Smooth muscle cell (in vitro differentiated cells): ENCODE data around the gene SNX1. TPM values are rescaled to one million over a fixed set of nuclear protein-coding genes. Genes with fewer than 3 reads are reported as not detected.
"Not testable (repeated sequence)": the region's sequence is repeated elsewhere in the genome, so short reads cannot be mapped to it uniquely, and the experiment has no call there.

Source experiments
- DNase-seq: peaks from one replicate; lab custom pipeline; 2025; ENCODE audit not compliant: unreplicated experiment; lab: John Stamatoyannopoulos, UW
- H2AFZ ChIP-seq: fragments of 200-600 bp; sonication (generic); 2 replicates; pipeline ENCODE4 v1.6.0; 2016; ENCODE audit warnings: antibody characterized with exemption, low read depth, mild to moderate bottlenecking
- H3F3A ChIP-seq: fragments of 200-600 bp; sonication (generic); 2 replicates; pipeline ENCODE4 v1.6.0; 2017; ENCODE audit warnings: antibody characterized with exemption, low read depth
- H3K27ac ChIP-seq: fragments of 200-600 bp; sonication (generic); 2 replicates; pipeline ENCODE4 v1.5.1; 2016; ENCODE audit warnings: low read depth, mild to moderate bottlenecking
- H3K27me3 ChIP-seq: fragments of 200-600 bp; sonication (generic); 2 replicates; pipeline ENCODE4 v1.6.1; 2016; ENCODE audit warnings: low read depth, mild to moderate bottlenecking
- H3K36me3 ChIP-seq: fragments of 200-600 bp; sonication (generic); 2 replicates; pipeline ENCODE4 v1.5.1; 2016; ENCODE audit warnings: low read depth
- H3K4me1 ChIP-seq: fragments of 200-600 bp; sonication (generic); 2 replicates; pipeline ENCODE4 v1.5.1; 2016; ENCODE audit warnings: low read depth
- H3K4me2 ChIP-seq: fragments of 200-600 bp; sonication (generic); 2 replicates; pipeline ENCODE4 v1.6.0; 2016; ENCODE audit warnings: mild to moderate bottlenecking
- H3K4me3 ChIP-seq: fragments of 200-600 bp; sonication (generic); 2 replicates; pipeline ENCODE4 v1.5.1; 2016; ENCODE audit warnings: mild to moderate bottlenecking
- H3K79me2 ChIP-seq: fragments of 200-600 bp; sonication (generic); 2 replicates; pipeline ENCODE4 v1.6.0; 2016; ENCODE audit warnings: low read depth, mild to moderate bottlenecking
- H3K9ac ChIP-seq: fragments of 200-600 bp; sonication (generic); 2 replicates; pipeline ENCODE4 v1.6.0; 2016; ENCODE audit warnings: low read depth
- H3K9me3 ChIP-seq: fragments of 200-600 bp; sonication (generic); replicated peaks from 2 replicates; pipeline ENCODE4 v1.5.1; 2016; ENCODE audit warnings: low read depth
- H4K20me1 ChIP-seq: fragments of 200-600 bp; sonication (generic); 2 replicates; pipeline ENCODE4 v1.6.0; 2016; ENCODE audit warnings: low read depth
- CTCF ChIP-seq: fragments of 200-600 bp; sonication (generic); IDR thresholded peaks from 2 replicates; pipeline ENCODE4 v1.5.1; 2017; ENCODE audit warnings: borderline replicate concordance, mild to moderate bottlenecking, antibody characterized with exemption; ENCODE audit not compliant: insufficient read depth, poor library complexity, severe bottlenecking
- WGBS: methylation state at CpG from one replicate; pipeline ENCODE4 v1.1.7; 2016; ENCODE audit warnings: low lambda C conversion rate; 5-methylcytosine and 5-hydroxymethylcytosine counted together
- polyA plus RNA-seq: library from polyadenylated mRNA; unstranded; fragments of >200 nt; fragmentation: Nextera tagmentation; extraction: Ambion mirVana; gene quantifications from 2 replicates; pipeline ENCODE4 v1.2.1, GENCODE V29; 2016
- total RNA-seq: library from RNA; depleted of rRNA; stranded (reverse); fragments of >200 nt; gene quantifications from 2 replicates; pipeline ENCODE4 v1.2.3, GENCODE V29; 2014

Gene SNX1
- total and polyA plus RNA-seq, 2 experiments from 2014 or later: 33.8 to 41.2 TPM

DNA sequence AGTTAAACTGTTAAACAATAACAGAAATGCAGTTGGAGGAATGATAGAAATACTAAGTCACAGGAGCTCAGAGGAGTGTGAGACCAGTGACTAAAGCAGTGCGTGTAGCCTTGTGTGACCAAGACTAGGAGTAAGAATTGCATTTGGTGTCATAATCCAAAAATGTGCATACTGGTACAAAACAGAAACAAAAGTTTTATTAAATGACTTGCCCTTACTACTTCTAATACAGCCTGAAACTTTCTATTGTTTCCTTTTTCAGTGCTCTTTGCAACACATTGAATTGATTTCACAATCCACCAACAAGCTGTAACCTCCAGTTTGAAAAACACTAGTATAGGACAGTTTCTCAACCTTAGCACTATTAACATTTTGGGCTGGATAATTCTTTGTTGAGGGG is 17.1 kb downstream of the SNX1 start:
- Histone ChIP-seq H4K20me1 (peaks cover 75% of the 10 kb centered on the region), H3F3A (no peaks in the 10 kb centered on the region), H3K4me3 (no peak overlapping the region), H3K27me3 (no peaks in the 10 kb centered on the region), H3K9me3 (no peaks in the 10 kb centered on the region), H3K4me1 (no peaks in the 10 kb centered on the region), H2AFZ (no peak overlapping the region), H3K27ac (no peak overlapping the region), H3K9ac (no peak overlapping the region), H3K4me2 (no peak overlapping the region), H3K36me3 (peaks cover 3% of the 10 kb centered on the region), H3K79me2 (peaks cover 33% of the 10 kb centered on the region)
- DNase-seq: no peak
- TF ChIP-seq CTCF: no peak
- WGBS: 100% methylated on average over 1 of the region's 1 CpG

- no peak for DNase-seq
- no peak overlapping the region for H3K9ac ChIP-seq
- no peak for TF ChIP-seq CTCF
- H3K9me3 ChIP-seq: no peaks in the 10 kb centered on the region
- H3K4me3 ChIP-seq: no peak overlapping the region
- peaks cover 7% of the 10 kb centered on the region for H3K36me3 ChIP-seq
- H3K4me2 ChIP-seq: no peak overlapping the region
- H4K20me1 ChIP-seq: peaks cover 25% of the 10 kb centered on the region
- no peak overlapping the region for H2AFZ ChIP-seq
- WGBS: 98% methylated on average over 5 of the region's 5 CpGs
- no peak overlapping the region for H3K27ac ChIP-seq
- H3F3A ChIP-seq: no peaks in the 10 kb centered on the region
- no peaks in the 10 kb centered on the region for H3K27me3 ChIP-seq
- no peaks in the 10 kb centered on the region for H3K4me1 ChIP-seq
- no peaks in the 10 kb centered on the region for H3K79me2 ChIP-seq
Measured at GRCh38 chr15:64117759-64118487, 22.1 kb downstream of the SNX1 start.

- DNase-seq, H3K27ac ChIP-seq, H3K79me2 ChIP-seq, H3K4me3 ChIP-seq, H3F3A ChIP-seq, H3K9ac ChIP-seq, H3K36me3 ChIP-seq, H3K4me2 ChIP-seq, H3K9me3 ChIP-seq, H3K4me1 ChIP-seq, H3K27me3 ChIP-seq, H2AFZ ChIP-seq: not testable (repeated sequence)
- peaks cover 22% of the 10 kb centered on the region for H4K20me1 ChIP-seq
- 100% methylated on average over 2 of the region's 2 CpGs for WGBS
Measured at GRCh38 chr15:64120322-64120721, 24.5 kb downstream of the SNX1 start.

GRCh38 chr15:64121614-64122013 is 25.8 kb downstream of the SNX1 start:
- peaks cover 12% of the 10 kb centered on the region for H4K20me1 ChIP-seq
- H3K27me3 ChIP-seq: no peaks in the 10 kb centered on the region
- TF ChIP-seq CTCF: no peak
- no peaks in the 10 kb centered on the region for H3K79me2 ChIP-seq
- no peak for DNase-seq
- H3K27ac ChIP-seq: no peak overlapping the region
- no peaks in the 10 kb centered on the region for H3F3A ChIP-seq
- H3K9ac ChIP-seq: no peak overlapping the region
- H3K4me2 ChIP-seq: no peak overlapping the region
- H2AFZ ChIP-seq: no peak overlapping the region
- H3K36me3 ChIP-seq: peaks cover 7% of the 10 kb centered on the region
- WGBS: 97% methylated on average over 4 of the region's 4 CpGs
- H3K9me3 ChIP-seq: no peaks in the 10 kb centered on the region
- no peaks in the 10 kb centered on the region for H3K4me1 ChIP-seq
- no peak overlapping the region for H3K4me3 ChIP-seq
